Stimulated activated CD8-positive, alpha-beta memory T cell treated with anti-CD3 and anti-CD28 coated beads, Interleukin-7, amount 100 ng/mL, for 1 hour (primary cell): ENCODE measurements around the gene ZNF48.

Source experiments
- DNase-seq, 2 donors: peaks; one replicate each; pipeline ENCODE4 v3.0.0-alpha.2; 2020; ENCODE audit warnings: low read depth in 2 of 2

The ZNF48 gene

DNA sequence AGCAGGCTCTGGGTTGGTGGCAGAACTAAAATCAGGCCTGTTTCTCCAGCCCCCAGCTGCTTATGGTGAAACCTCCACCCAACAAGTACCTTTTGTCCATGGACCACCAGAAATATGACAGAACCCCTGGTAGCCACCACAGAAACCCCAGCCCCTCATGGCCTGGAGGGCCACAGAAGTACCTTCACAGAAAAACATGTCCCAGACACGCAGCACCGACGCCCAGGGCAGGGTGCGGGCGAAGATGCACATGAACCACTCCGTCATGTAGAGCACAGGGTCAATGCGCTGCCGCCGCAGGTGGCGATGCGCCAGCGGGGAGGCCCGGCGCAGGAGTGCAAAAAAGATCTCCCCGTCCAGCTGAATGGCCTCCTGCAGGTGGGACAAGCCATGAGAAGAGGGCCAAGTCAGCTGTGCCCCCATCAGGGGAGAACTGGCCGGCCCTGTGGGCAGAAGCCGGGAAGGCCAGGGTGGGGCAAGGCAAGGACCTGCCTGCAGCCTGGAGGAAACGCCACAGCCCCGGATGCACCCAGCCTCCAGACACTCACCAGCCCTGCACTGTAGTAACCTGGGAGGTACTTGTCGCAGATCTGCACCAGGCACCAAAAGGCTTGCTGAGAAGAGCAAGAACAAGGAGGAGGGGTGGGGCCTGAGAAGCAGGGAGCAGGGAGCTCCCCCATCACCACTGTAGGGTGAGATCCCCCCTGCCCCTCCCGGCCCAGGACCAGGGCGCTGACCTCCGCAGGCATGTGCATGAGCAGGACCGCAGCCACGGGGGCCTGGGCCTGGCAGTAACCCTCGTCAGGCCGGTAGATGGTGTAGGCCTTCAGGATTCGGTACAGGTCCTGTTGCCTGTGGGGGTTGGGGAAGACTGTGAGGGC is 36.0 kb upstream of the ZNF48 start:
- no peak for DNase-seq

DNA sequence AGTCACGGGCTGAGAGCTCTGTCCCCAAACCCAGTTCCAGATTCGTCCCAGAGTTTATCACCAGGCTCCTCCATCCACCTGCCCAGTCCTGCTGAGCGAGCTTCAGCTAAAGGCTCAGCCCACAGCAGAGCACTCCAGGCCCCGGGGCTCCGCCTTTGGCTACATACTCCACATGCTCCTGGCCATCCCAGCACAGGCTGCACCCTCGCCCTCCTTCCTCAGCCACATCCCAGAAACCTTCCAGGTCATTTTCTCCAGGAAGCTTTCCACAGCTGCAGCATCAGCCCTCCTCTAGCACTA is 35.4 kb upstream of the ZNF48 start:
- DNase-seq, result no peak

GRCh38 chr16:30361180-30361579 is 34.0 kb upstream of the ZNF48 start:
- no peak for DNase-seq

DNA sequence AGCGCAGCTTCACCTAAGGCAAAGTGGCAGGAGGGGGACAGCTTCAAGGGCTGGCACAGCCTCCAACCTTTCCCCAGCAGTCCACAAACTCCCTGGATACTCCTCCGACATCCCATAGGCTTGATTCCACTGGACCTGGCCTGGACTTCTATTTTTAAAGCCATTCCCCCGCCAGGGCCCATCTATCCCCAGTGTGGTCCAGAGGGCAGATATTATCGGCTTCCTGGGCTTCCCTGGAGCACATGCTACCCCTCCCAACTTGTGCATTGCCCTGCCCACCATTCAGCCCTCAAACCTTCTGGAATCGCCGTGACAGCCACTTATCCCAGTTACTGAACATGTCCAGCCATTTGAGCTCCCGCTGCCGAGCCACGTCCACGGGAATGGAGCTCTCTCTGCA is 30.0 kb upstream of the ZNF48 start:
- DNase-seq, result no peak

DNA sequence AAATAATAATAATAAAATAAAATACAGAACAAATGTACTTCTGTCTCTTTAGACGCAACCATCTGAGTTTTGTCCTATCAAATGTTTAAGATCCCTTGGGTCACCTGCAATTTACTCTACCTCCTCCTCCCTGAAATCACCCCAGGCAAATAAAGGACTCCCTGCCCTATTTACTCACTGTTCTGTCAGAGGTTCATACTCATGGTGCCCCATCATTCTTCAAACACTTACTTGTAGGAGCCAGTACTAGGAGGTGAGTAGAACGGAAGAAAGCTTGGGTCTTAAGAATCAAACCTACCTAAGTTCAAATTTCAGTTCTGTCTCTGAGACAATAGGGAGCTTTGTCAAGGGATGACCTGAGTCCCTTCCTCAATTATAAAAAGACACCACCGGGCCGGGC is 28.7 kb upstream of the ZNF48 start:
- DNase-seq, result no peak

- DNase-seq, result no peak
Observed at GRCh38 chr16:30367349-30368009, 27.7 kb upstream of the ZNF48 start.

GRCh38 chr16:30368122-30368791 is 27.0 kb upstream of the ZNF48 start:
- no peak for DNase-seq

- no peak for DNase-seq
Observed at GRCh38 chr16:30368792-30369090, 26.5 kb upstream of the ZNF48 start.

DNA sequence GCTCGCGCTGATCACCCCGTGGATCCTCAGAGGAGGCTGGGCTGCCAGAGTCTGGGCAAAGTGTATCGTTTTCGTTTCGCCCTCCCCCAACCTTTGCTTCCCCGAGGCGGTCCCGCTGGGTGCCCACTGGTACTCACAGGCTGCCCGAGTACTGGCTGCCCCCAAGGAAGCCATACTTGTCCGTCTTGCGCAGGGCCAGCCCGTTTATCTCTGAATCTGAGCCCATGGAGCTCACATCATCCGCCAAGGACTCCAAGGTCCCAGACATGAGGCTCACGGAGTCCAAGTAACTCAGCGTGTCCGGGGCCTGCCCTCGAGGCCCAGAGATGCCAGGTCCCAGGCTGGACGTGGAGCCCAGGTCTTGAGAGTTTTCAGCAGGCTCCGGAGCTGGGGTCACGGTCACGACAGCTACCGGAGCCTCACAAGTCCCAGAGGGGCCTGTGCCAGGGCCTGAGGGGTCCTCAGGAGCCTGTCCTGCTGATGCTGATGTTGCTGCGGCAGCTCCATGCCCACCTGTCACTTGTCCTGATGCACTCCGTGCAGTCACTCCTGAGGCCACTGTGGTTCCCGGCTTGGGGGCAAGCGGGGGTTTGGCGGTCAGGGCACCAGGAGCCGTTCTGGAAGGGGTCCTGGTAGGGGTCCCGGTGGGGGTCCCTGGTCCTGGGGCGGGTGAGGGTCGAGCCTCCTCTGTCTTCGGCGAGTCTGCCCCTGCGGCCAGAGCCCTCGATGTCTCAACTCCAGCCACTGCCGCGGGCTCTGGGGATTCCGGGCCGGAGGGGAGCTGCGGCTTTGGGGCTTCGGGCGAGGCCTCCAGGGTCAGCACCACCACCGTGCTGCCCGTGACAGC is 25.9 kb upstream of the ZNF48 start:
- DNase-seq, result no peak

GRCh38 chr16:30369938-30370455 is 25.2 kb upstream of the ZNF48 start:
- DNase-seq, result no peak

GRCh38 chr16:30370456-30371247 is 24.6 kb upstream of the ZNF48 start, which contains the start of gene TBC1D10B:
Gene TBC1D10B (minus strand): TSS chr16:30370494. CDS start chr16:30370183, 311 bp downstream.
- peak; percentile 96 to 97 for DNase-seq

DNA sequence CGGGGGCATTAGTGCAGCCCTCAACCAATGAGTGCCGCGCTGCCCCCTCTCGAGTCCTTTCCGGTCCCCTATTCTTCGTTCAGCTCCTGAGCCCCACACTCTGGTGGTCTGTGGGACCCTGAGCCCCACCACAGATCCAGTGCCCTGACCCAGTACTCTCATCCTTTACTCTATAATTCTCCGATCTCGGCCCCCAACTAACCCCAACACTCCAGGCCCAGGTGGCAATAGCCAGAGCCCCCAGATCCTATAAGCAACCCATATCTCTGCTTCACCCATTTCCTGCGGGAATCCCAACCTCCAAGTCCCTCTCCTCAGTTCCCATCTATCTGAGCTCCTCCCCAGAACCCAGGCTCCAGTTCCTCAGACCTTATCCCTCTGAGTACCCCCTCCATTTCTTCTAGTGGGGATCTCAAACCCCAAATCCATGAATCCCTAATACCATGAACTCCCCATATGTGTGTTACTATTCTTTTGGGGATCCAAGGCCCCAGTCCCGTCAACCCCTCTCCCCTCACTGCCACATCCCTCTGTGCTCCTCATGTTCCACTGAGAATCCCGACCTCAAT is 23.9 kb upstream of the ZNF48 start:
- no peak for DNase-seq

- DNase-seq, result no peak
Observed at GRCh38 chr16:30372038-30372712, 23.0 kb upstream of the ZNF48 start.

DNA sequence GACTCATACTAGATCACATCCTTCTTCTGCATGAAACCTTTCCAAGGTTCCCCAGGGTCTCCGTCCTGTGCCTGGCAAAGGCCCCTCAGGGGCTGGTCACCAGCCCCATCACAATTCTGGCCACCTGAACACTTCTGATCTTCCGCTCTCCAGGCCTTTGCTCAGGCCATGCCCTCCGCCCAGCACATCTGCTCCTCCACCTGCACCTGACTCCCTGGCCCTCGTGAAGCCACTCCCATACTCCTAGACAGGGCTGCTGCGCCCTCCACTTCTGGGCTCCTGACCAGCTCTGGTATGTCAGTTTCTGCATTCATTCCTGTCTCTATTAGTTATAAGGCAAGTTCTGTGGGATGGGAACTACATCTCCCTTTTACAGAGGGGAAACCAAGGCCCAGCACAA is 22.5 kb upstream of the ZNF48 start:
- no peak for DNase-seq

DNA sequence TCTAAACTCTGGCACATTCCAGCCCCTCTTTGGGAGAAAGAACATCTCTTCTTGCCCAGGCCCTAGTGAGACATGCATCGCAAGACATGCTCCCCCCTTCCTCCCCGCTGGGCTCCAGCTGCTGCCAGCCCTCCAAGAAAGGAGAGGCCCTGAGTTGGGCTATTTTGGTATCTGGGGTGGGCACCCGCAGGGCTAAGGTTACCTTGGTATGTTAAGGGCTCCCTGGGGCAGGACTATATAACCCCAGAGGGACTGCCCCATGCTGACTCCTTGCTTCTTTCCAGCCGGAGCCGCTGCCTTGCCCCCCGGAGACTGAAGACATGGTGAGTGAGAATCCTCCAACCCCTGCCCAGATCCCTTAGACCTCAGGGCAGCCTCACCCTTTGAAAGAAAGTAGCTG is 20.7 kb upstream of the ZNF48 start, which contains the start of gene MYL11:
Gene MYL11 (plus strand): TSS at position 265 of the 400 bp plus-strand sequence. CDS start 56 bp downstream, at position 321.
- DNase-seq, result no peak

GRCh38 chr16:30375864-30376263 is 19.4 kb upstream of the ZNF48 start:
- no peak for DNase-seq

DNA sequence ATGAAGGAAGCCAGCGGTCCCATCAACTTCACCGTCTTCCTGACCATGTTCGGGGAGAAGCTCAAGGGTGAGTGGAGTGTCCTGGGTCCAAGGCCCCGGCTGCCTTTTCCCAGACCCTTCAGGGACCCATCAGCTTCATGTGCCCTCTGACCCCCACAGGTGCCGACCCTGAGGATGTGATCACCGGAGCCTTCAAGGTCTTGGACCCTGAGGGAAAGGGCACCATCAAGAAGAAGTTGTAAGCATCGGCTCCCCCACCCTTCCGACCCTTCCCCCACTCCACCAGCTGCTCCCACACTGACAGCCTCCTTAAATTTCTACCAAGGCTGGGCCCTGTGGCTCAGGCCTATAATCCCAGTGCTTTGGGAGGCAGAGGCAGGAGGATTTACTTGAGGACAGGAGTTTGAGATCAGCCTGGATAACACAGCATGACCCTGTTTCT is 18.7 kb upstream of the ZNF48 start:
- DNase-seq, result no peak

GRCh38 chr16:30377050-30377811 is 18.0 kb upstream of the ZNF48 start:
- DNase-seq, result no peak

DNA sequence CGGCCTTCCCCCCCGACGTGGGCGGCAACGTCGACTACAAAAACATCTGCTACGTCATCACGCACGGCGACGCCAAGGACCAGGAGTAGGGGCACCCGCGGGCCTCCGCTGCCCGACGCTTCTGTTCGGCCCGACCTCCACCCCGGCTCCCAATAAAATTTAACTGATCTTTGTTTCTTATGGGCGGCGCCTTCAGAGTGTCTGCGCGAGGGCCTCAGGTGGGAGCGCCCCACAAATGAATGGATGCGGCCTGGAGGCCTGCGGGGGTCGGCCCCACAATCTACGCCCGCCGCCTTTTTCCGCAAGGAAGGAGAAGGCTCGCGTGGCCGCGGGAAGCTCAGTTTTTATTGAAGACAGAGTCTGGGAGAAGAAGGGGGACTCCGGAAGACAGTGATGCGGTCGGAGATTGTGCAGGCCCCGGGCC is 17.4 kb upstream of the ZNF48 start:
- DNase-seq, result peak; percentile 71 to 82
